ENCODE results near the gene TRNT1. TPM values are rescaled to one million over a fixed set of nuclear protein-coding genes. Genes with fewer than 3 reads are reported as not detected.

TRNT1 gene
- 29.9 to 36.1 TPM (median 33.0 TPM) in 5 replicates for total RNA-seq (2022; extraction: Qiagen RNA extraction)

DNA sequence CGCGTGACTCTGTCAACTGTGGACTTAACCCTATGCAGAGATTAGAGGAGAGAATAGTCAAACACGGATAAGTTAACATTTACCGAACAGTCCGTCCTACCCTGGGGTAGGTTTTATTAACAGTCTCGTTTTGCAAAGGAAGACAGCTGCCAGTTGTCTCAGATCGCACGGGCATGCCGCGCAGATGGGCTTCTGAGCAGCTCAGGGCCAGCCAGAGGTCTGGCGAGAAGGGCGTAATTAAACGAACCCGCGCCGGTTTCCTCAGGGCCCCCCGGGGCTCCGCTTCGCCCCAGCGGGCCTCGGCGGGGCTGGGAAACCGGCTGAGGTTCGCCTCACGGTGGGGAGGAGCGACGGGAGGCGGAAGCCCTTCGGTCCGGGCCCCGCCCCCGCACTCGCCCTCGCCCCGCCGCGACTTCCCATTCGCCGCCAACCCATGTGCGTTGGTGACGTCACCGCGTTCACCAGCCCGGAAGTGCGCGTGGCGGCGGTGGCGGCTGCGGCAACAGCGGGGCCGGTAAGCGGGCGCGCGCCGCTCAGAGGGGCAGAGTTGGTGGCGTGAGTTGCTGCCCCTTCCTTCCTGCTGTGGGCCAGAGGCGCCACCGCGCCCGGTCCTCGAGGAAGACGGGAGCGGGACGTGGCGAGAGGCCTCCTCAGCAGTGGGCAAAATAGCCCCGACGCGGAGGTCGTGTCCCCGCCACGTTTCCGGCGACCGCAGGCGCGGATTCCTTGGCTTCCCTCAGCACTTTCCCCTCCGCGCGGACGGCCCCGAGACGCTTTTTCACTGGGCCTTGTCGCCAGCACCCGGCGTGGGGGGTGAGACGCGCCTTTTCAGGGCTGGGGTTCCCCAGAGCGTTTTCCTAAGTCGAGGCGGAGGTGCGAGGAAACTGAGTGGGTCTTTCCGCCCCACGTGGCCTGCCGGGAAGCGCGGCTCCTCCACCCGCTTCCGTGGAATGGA lies at the start of gene TRNT1:
Gene TRNT1, plus strand, starts transcription at position 464 of the 955 bp plus-strand sequence. CDS start 2,101 bp downstream, outside the sequence.

GRCh38 chr3:3110299-3110630 lies 16.5 kb upstream of the TRNT1 start, which contains the start of gene IL5RA:
Gene IL5RA (minus strand): TSS chr3:3110374. CDS start chr3:3104984, 5,390 bp downstream.

DNA sequence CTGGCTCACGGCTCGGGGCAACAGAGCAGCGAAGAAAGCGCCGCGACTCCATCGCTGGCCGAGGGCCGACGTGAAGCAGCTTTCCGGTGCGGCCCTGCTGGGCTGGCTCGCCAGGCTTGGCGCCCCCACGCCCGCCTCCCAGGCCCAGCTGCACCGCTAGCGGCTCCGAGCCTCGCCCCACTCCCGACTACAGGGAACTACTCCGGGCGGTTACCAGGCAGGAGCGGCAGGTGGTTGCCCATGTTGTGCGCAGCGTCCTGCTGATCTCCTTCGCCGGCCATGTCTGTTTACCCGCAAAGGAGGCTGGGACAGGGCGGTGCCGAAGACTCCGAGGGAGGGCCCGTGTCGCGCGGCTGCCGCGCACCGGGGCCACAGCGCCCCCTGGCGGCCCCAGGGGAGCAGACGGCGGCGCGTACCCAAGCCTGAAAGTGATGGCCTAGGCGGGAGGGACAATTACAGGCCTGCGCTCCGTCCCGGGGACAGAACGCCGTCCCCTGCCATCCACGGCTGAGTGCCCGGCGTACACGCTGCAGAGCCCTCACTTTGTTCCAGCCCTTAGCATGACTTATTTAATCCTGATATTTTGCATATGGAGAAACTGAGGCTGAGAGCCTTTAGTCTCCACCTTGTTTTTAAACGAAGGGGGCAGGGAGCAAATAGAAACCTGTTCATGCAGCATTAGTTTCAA lies 52.8 kb downstream of the TRNT1 start, which contains the start of gene CRBN:
Gene CRBN, minus strand, starts transcription at position 285 of the 688 bp plus-strand sequence. Its CDS starts 4 bp downstream, at position 281.

Other genes with a start within 250 kb of the TRNT1 start
- not detected in 5 replicates for gene IL5RA, start 16.6 kb upstream of the TRNT1 start, total RNA-seq (2022; extraction: Qiagen RNA extraction)
- 25.6 to 35.3 TPM (median 26.5 TPM) in 5 replicates for gene CRBN, start 52.8 kb downstream of the TRNT1 start, total RNA-seq (2022; extraction: Qiagen RNA extraction)

All from A549 treated with CORT108297 at 1 μM for 4 hours (cell line).